ENCODE data around the gene FAM234B. TPM values are rescaled to one million over a fixed set of nuclear protein-coding genes. Genes with fewer than 3 reads are reported as not detected.

The FAM234B gene
- polyA plus RNA-seq, 1 donor = 5.3 TPM

- no peaks in the 10 kb centered on the region for H3K36me3 ChIP-seq (ENCODE audit: control insufficient read depth, insufficient read depth, low read length)
- no peaks in the 10 kb centered on the region for H3K27me3 ChIP-seq (ENCODE audit: control insufficient read depth, insufficient read depth, low read length)
- no peaks in the 10 kb centered on the region for H3K9me3 ChIP-seq (ENCODE audit: control insufficient read depth, low read depth, low read length)
- H3K4me3 ChIP-seq (ENCODE audit: low read length) = no peak overlapping the region
- no peaks in the 10 kb centered on the region for H3K4me1 ChIP-seq (ENCODE audit: control insufficient read depth, insufficient read depth, low read length)
- no peak for DNase-seq
- 83% methylated on average over 2 of the region's 8 CpGs for WGBS (ENCODE audit: insufficient coverage, low lambda C conversion rate)
- no peak overlapping the region for H3K27ac ChIP-seq (ENCODE audit: low read length)
These were observed 84.2 kb downstream of the FAM234B start for GRCh38 chr12:13128291-13128965.

GRCh38 chr12:13130981-13131380, 86.8 kb downstream of the FAM234B start:
- Histone ChIP-seq H3K4me1 (ENCODE audit: control insufficient read depth, insufficient read depth, low read length) (peaks cover 9% of the 10 kb centered on the region), H3K36me3 (ENCODE audit: control insufficient read depth, insufficient read depth, low read length) (no peaks in the 10 kb centered on the region), H3K27ac (ENCODE audit: low read length) (no peak overlapping the region), H3K9me3 (ENCODE audit: control insufficient read depth, low read depth, low read length) (no peaks in the 10 kb centered on the region), H3K4me3 (ENCODE audit: low read length) (no peak overlapping the region), H3K27me3 (ENCODE audit: control insufficient read depth, insufficient read depth, low read length) (no peaks in the 10 kb centered on the region)
- WGBS (ENCODE audit: insufficient coverage, low lambda C conversion rate) = 33% methylated on average over 2 of the region's 3 CpGs
- DNase-seq = no peak

Other genes with a start within 250 kb of the FAM234B start
- gene DDX47, start 231.0 kb upstream of the FAM234B start, polyA plus RNA-seq = 54.3 TPM
- gene GPRC5A, start 152.8 kb upstream of the FAM234B start, polyA plus RNA-seq = 19.4 TPM
- gene GPRC5D, start 92.2 kb upstream of the FAM234B start, polyA plus RNA-seq = 2.4 TPM
- 237 TPM for gene HEBP1, start 44.1 kb upstream of the FAM234B start, polyA plus RNA-seq
- 1.6 TPM for gene GSG1, start 59.3 kb downstream of the FAM234B start, polyA plus RNA-seq
- 45.2 TPM for gene EMP1, start 152.3 kb downstream of the FAM234B start, polyA plus RNA-seq

Measured in large intestine (tissue), 3 donors.